Mammary epithelial cell (primary cell): ENCODE results near the gene ISX.

ENCODE experiments used
- EZH2 ChIP-seq: IDR thresholded peaks from 2 replicates; pipeline ENCODE4 v1.6.1; 2012; ENCODE audit warnings: low read length, inconsistent platforms, borderline replicate concordance
- TF ChIP-seq, protein P1 (sequence below), 2 donors: IDR thresholded peaks in 1 of 2; conservative IDR thresholded peaks in 1 of 2; 2 replicates each; pipeline ENCODE4 v1.5.1; 2011 to 2012; ENCODE audit warnings: inconsistent platforms in 2 of 2, low read length in 2 of 2, mild to moderate bottlenecking in 2 of 2, control low read depth in 1 of 2, low read depth in 1 of 2; ENCODE audit not compliant: insufficient read depth in 1 of 2; ENCODE audit errors: extremely low read depth in 1 of 2

DNA sequence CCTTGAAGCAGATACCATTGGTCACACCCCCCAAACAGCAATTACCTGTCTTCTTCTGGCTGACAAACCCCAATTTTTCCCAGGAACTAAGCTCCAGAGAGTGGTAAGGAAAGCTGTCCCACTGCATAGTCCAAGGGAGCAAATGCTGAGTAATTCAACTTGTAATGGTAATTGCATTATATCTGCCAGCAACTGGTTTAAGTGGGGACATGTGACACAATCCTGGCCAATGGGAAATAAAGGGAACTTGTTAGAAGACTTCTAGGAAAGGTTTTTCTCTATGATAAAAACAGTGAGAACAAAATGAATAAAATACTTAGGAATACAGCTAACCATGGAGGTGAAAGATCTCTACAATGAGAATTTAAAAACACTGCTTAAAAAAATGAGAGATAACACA, 9.5 kb upstream of the ISX start:
- TF ChIP-seq, protein P1, sequence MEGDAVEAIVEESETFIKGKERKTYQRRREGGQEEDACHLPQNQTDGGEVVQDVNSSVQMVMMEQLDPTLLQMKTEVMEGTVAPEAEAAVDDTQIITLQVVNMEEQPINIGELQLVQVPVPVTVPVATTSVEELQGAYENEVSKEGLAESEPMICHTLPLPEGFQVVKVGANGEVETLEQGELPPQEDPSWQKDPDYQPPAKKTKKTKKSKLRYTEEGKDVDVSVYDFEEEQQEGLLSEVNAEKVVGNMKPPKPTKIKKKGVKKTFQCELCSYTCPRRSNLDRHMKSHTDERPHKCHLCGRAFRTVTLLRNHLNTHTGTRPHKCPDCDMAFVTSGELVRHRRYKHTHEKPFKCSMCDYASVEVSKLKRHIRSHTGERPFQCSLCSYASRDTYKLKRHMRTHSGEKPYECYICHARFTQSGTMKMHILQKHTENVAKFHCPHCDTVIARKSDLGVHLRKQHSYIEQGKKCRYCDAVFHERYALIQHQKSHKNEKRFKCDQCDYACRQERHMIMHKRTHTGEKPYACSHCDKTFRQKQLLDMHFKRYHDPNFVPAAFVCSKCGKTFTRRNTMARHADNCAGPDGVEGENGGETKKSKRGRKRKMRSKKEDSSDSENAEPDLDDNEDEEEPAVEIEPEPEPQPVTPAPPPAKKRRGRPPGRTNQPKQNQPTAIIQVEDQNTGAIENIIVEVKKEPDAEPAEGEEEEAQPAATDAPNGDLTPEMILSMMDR (conservative IDR thresholded peaks at IDR 0.05 in 1 of 2, IDR thresholded peaks at IDR 0.05 in 1 of 2; ENCODE audit: extremely low read depth in 1 of 2, insufficient read depth in 1 of 2, low read depth in 1 of 2, low read length in 2 of 2): no peak
- TF ChIP-seq EZH2: no peak
